Epithelial cell of esophagus (primary cell): Measurements from ENCODE around the gene FOXD3.
"Not testable (repeated sequence)": the region's sequence is repeated elsewhere in the genome, so short reads cannot be mapped to it uniquely, and the experiment has no call there.

Experiments used
- DNase-seq: peaks from one replicate; pipeline ENCODE4 v3.0.0; 2010; ENCODE audit warnings: low read depth
- H3K4me3 ChIP-seq: 2 replicates; pipeline ENCODE4 v1.5.1; 2011; ENCODE audit warnings: mild to moderate bottlenecking, low read length, control low read depth
- CTCF ChIP-seq: IDR thresholded peaks from 2 replicates; pipeline ENCODE4 v1.5.1; 2011; ENCODE audit warnings: low read depth, mild to moderate bottlenecking, low read length, control low read depth, inconsistent platforms; ENCODE audit not compliant: insufficient read depth; ENCODE audit errors: missing control alignments

The FOXD3 gene

GRCh38 chr1:63330331-63330916 is 8.1 kb downstream of the FOXD3 start:
- TF ChIP-seq CTCF: no peak
- no peak for DNase-seq
- no peak overlapping the region for H3K4me3 ChIP-seq

GRCh38 chr1:63342402-63342801 is 20.0 kb downstream of the FOXD3 start:
- TF ChIP-seq CTCF: no peak
- no peak for DNase-seq
- no peak overlapping the region for H3K4me3 ChIP-seq

GRCh38 chr1:63343922-63344321 is 21.6 kb downstream of the FOXD3 start:
- DNase-seq: no peak
- H3K4me3 ChIP-seq: no peak overlapping the region
- TF ChIP-seq CTCF: no peak

GRCh38 chr1:63350320-63350719 is 28.0 kb downstream of the FOXD3 start:
- TF ChIP-seq CTCF: no peak
- H3K4me3 ChIP-seq: no peak overlapping the region
- no peak for DNase-seq

- DNase-seq: no peak
- no peak overlapping the region for H3K4me3 ChIP-seq
- no peak for TF ChIP-seq CTCF
These were observed 30.4 kb downstream of the FOXD3 start for GRCh38 chr1:63352736-63353135.

- DNase-seq: not testable (repeated sequence)
These were observed 33.9 kb downstream of the FOXD3 start for GRCh38 chr1:63356234-63356633.

GRCh38 chr1:63359561-63359960 is 37.2 kb downstream of the FOXD3 start:
- DNase-seq: no peak
- no peak for TF ChIP-seq CTCF
- H3K4me3 ChIP-seq: no peak overlapping the region

More at GRCh38 chr1:63356234-63356633, 33.9 kb downstream of the FOXD3 start:
- H3K4me3 ChIP-seq: not testable (repeated sequence)
